HCT116 (cell line): Measurements from ENCODE around the gene RASGRF1.

Source experiments
- ATF3 ChIP-seq: IDR thresholded peaks from 2 replicates; pipeline ENCODE4 v1.6.1; 2012
- CTCF ChIP-seq, 3 experiments: fragments of 200-600 bp in 1 of 3; sonication (generic) in 1 of 3; IDR thresholded peaks in 2 of 3; conservative IDR thresholded peaks in 1 of 3; 2 replicates each; pipeline ENCODE4 v1.5.1; 2012 to 2017; ENCODE audit warnings: low read depth in 2 of 3, low read length in 2 of 3, antibody characterized with exemption in 1 of 3, borderline replicate concordance in 1 of 3, control low read depth in 1 of 3, mild to moderate bottlenecking in 1 of 3, mixed read lengths in 1 of 3, mixed run types in 1 of 3, moderate library complexity in 1 of 3; ENCODE audit not compliant: insufficient read depth in 1 of 3
- EZH2phosphoT487 ChIP-seq: fragments of 200-600 bp; IDR thresholded peaks from 2 replicates; pipeline ENCODE4 v1.6.1; 2018; ENCODE audit warnings: antibody characterized with exemption, borderline replicate concordance
- JUND ChIP-seq: IDR thresholded peaks from 2 replicates; pipeline ENCODE4 v1.6.1; 2012
- POLR2A ChIP-seq: IDR thresholded peaks from 2 replicates; pipeline ENCODE4 v1.7.0; 2011; ENCODE audit warnings: borderline replicate concordance; ENCODE audit not compliant: insufficient read depth, insufficient read length; ENCODE audit errors: extremely low read depth
- POLR2AphosphoS5 ChIP-seq: IDR thresholded peaks from 2 replicates; pipeline ENCODE4 v1.6.1; 2011; ENCODE audit warnings: mild to moderate bottlenecking, low read depth, low read length, moderate library complexity
- REST ChIP-seq: IDR thresholded peaks from 2 replicates; pipeline ENCODE4 v1.6.1; 2012; ENCODE audit warnings: low read depth
- SRF ChIP-seq: IDR thresholded peaks from 2 replicates; pipeline ENCODE4 v1.6.1; 2012; ENCODE audit warnings: low read depth
- ZFX ChIP-seq: fragments of 450-650 bp; IDR thresholded peaks from 2 replicates; pipeline ENCODE4 v1.6.1; 2017
- ZNF274 ChIP-seq: fragments of 200-500 bp; sonication (Bioruptor generic); IDR thresholded peaks from 2 replicates; pipeline ENCODE4 v1.6.1; 2014; ENCODE audit warnings: mild to moderate bottlenecking, low read depth, low read length, inconsistent platforms

- TF ChIP-seq POLR2AphosphoS5 (no peak), CTCF (IDR thresholded peaks at IDR 0.05 in 2 of 3, conservative IDR thresholded peaks at IDR 0.05 in 1 of 3; ENCODE audit: borderline replicate concordance in 1 of 3, insufficient read depth in 1 of 3, low read depth in 2 of 3, low read length in 2 of 3) (no peak), POLR2A (no peak), SRF (no peak), ZFX (no peak), REST (no peak), ZNF274 (no peak), ATF3 (no peak), JUND (no peak), EZH2phosphoT487 (no peak)
Observed at GRCh38 chr15:78925076-78925624, 165.4 kb downstream of the RASGRF1 start.
